ENCODE results near the gene FKBP8.

The FKBP8 gene

DNA sequence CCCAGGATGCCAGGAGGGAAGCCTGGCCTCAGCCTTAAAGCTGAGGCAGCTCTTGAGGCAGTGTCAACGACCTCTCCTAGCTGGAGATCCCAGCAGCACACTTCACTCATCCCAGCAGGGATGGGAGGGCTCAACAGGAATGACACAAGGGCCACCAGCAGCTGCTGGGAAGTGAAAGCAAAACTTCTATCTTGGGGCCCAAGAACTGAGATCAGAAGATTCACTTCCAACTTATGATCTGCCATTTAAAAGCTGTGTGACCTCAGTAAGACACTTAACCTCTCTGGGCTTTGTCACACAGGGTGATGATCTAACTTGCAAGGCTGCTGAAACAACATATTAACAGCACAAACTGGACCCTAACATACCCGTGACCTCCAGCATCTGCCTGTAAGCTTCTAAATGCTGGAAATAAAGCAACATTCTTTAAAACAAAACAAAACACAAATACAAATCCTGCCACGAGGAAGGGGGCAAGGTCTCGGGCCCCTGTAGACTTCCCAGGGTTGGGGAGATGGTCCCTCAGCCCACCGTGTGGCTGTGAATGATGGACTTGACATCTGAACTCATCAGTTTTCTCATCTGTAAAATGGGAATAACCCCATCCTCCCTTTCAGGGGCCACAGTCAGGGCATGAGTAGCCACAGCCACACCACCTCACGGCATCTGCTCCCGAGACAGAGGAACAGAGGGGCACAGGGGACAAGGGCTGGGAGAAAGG, 44.2 kb downstream of the FKBP8 start:
- no peak overlapping the region for H3K4me3 ChIP-seq
- H3K4me1 ChIP-seq, result no peaks in the 10 kb centered on the region
- DNase-seq (ENCODE audit: low spot score in 2 of 2), result no peak
- in situ Hi-C loops (cut with MboI; ENCODE audit: low sequenced_read_pairs), result no loop called here
- no peaks in the 10 kb centered on the region for H3K36me3 ChIP-seq (replicated peaks)
- H3K9me3 ChIP-seq, result no peaks in the 10 kb centered on the region
- no peaks in the 10 kb centered on the region for H3K27me3 ChIP-seq (ENCODE audit: low read depth)

GRCh38 chr19:18496980-18497256, 46.5 kb downstream of the FKBP8 start:
- H3K36me3 ChIP-seq (replicated peaks), result no peaks in the 10 kb centered on the region
- no peak for DNase-seq (ENCODE audit: low spot score in 2 of 2)
- H3K9me3 ChIP-seq, result no peaks in the 10 kb centered on the region
- H3K4me1 ChIP-seq, result no peaks in the 10 kb centered on the region
- H3K4me3 ChIP-seq, result no peak overlapping the region
- H3K27me3 ChIP-seq (ENCODE audit: low read depth), result no peaks in the 10 kb centered on the region
- in situ Hi-C loops (cut with MboI; ENCODE audit: low sequenced_read_pairs), result no loop called here

GRCh38 chr19:18496167-18496979, 47.0 kb downstream of the FKBP8 start:
- in situ Hi-C loops (cut with MboI; ENCODE audit: low sequenced_read_pairs), result no loop called here
- no peaks in the 10 kb centered on the region for H3K4me1 ChIP-seq
- H3K9me3 ChIP-seq, result no peaks in the 10 kb centered on the region
- no peaks in the 10 kb centered on the region for H3K36me3 ChIP-seq (replicated peaks)
- H3K4me3 ChIP-seq, result no peak overlapping the region
- no peaks in the 10 kb centered on the region for H3K27me3 ChIP-seq (ENCODE audit: low read depth)
- no peak for DNase-seq (ENCODE audit: low spot score in 2 of 2)

GRCh38 chr19:18495204-18495911, 48.0 kb downstream of the FKBP8 start:
- H3K9me3 ChIP-seq, result no peaks in the 10 kb centered on the region
- H3K4me3 ChIP-seq, result no peak overlapping the region
- in situ Hi-C loops (cut with MboI; ENCODE audit: low sequenced_read_pairs), result no loop called here
- no peaks in the 10 kb centered on the region for H3K4me1 ChIP-seq
- no peaks in the 10 kb centered on the region for H3K36me3 ChIP-seq (replicated peaks)
- no peaks in the 10 kb centered on the region for H3K27me3 ChIP-seq (ENCODE audit: low read depth)
- no peak for DNase-seq (ENCODE audit: low spot score in 2 of 2)

DNA sequence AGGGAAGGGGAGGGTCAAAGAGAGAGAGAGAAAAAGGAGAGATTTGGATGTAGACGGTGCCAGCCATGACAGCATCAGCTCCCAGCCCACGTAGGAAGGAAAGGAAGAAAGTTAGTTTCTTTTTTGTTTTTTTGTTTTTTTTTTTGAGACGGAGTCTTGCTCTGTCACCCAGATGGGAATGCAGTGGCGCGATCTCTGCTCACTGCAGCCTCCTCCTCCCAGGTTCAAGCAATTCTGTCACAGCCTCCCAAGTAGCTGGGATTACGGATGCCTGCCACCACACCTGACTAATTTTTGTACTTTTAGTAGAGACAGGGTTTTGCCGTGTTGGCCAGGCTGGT, 49.1 kb downstream of the FKBP8 start:
- in situ Hi-C loops (cut with MboI; ENCODE audit: low sequenced_read_pairs), result no loop called here
- H3K4me1 ChIP-seq, result no peaks in the 10 kb centered on the region
- H3K36me3 ChIP-seq (replicated peaks), result no peaks in the 10 kb centered on the region
- no peak overlapping the region for H3K4me3 ChIP-seq
- H3K27me3 ChIP-seq (ENCODE audit: low read depth), result no peaks in the 10 kb centered on the region
- H3K9me3 ChIP-seq, result no peaks in the 10 kb centered on the region
- no peak for DNase-seq (ENCODE audit: low spot score in 2 of 2)

DNA sequence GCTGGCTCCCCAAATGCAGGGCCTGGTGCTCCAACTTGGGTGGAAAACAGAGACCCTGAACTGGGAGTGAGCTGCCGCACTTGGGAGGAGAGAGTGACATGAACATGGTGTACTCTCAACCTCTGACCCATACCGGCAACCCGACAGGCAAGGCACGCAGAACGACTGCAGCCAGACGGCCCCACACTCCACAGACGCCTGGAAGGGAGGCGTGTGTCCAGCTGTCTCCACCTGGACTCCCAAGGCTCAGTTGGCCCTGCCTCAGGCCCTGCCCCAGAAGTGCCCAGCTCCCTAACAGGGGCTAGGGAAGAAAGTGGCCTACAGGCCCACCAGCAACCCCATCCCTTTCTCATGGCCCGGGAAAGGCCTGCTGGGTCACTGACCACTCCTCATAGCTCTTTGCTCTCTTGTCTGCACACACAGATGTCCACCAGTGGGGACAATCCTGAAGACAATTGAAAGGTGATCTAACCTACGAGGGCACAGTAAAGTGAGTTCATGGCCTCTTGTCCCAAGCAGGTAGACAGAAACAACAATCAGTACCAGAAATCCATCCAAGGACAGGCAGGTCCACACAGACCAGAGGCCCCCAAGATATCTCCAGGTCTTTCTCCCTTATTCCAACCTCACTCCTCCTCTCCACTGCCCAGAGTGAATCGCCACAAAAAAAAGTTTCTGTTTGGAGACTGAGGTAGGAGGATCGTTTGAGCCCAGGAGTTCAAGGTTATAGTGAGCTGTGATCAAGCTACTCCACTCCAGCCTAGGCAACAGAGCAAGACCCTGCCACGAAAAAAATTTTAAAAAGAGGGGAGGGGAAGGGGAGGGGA, 49.7 kb downstream of the FKBP8 start:
- Histone ChIP-seq H3K9me3 (no peaks in the 10 kb centered on the region), H3K4me1 (no peaks in the 10 kb centered on the region)
- in situ Hi-C loops (cut with MboI; ENCODE audit: low sequenced_read_pairs), result no loop called here

DNA sequence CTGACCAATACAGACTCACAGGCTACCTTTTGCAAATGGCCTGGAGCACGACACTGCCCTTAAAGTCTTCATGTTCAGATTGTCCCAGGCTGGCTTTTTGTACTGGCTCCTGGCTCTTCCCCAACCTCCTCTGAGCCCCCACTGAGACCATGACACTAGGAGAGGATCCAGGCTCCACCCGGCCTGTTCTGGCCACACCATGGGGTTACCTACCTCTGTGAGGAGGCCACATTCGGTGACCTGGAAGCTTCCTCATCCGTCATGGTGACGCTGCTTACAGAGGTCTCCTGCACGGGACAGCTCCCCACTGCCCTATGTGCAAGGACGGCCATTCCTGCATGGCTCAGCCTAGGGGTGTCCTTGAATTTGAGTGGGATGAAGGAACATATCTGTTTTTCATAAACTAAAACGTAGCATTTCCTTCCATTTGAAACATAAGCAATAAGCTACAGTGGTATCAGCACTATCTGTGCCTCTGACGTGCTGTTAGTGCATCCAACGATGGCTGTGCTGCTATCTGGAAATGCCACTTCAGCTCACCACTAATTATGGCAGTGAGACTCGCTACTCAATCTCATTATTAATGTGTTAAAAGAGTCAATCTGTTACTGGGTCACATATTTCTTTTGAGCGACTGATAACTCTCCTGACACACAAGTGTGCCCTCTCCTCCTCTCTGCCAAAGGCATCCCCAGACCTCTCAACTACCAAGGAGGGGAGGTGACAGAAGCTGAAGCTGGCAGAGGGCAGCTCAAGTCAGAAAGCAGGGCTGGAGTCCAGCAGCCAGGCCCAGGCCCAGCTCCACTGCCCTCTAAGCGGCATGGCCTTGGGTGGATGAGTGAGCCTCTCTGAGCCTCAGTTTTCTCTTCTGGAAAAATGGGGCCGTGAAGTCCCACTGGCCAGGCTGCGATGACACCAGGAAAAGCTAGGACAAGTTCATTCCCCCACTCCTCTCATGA, 51.1 kb downstream of the FKBP8 start:
- in situ Hi-C loops (cut with MboI; ENCODE audit: low sequenced_read_pairs), result no loop called here
- no peaks in the 10 kb centered on the region for H3K9me3 ChIP-seq
- H3K27me3 ChIP-seq (ENCODE audit: low read depth), result no peaks in the 10 kb centered on the region
- no peaks in the 10 kb centered on the region for H3K36me3 ChIP-seq (replicated peaks)
- DNase-seq (ENCODE audit: low spot score in 2 of 2), result no peak
- no peaks in the 10 kb centered on the region for H3K4me1 ChIP-seq
- no peak overlapping the region for H3K4me3 ChIP-seq

More for the DNA sequence above, 49.7 kb downstream of the FKBP8 start:
- no peaks in the 10 kb centered on the region for H3K36me3 ChIP-seq (replicated peaks)
- H3K27me3 ChIP-seq (ENCODE audit: low read depth), result no peaks in the 10 kb centered on the region
- H3K4me3 ChIP-seq, result no peak overlapping the region
- no peak for DNase-seq (ENCODE audit: low spot score in 2 of 2)

GRCh38 chr19:18490728-18491127, 52.6 kb downstream of the FKBP8 start:
- Histone ChIP-seq H3K9me3 (no peaks in the 10 kb centered on the region), H3K27me3 (ENCODE audit: low read depth) (no peaks in the 10 kb centered on the region), H3K4me1 (no peaks in the 10 kb centered on the region), H3K4me3 (no peak overlapping the region), H3K36me3 (replicated peaks) (no peaks in the 10 kb centered on the region)
- no peak for DNase-seq (ENCODE audit: low spot score in 2 of 2)
- in situ Hi-C loops (cut with MboI; ENCODE audit: low sequenced_read_pairs), result no loop called here

DNA sequence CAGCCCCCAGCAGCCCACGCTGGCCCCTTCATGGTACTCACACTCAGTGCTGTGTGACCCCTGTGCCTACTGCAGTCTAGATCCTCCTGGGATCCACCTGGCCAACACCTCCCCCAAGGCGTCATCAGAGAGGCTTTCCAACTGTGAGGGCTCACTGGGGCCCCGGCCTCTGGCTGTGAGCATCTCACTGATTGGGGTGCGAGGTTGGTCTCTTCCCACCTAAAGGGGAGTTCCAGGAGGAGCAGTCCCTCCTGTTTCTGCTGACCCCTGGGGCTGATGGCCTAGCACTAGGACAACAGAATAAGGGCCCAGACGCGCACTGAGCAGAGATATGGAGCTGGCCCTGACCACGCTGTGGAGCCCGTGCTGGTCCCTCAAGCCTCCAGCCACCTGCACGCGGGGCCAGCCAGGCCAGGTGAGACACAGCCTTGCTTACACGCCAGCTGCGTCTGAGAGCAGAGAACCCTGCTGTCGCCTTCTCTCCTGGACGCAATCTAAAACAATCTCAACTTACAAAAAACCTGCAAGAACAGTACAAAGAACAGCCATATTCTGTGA, 53.7 kb downstream of the FKBP8 start:
- Histone ChIP-seq H3K4me1 (no peaks in the 10 kb centered on the region), H3K27me3 (ENCODE audit: low read depth) (no peaks in the 10 kb centered on the region), H3K36me3 (replicated peaks) (no peaks in the 10 kb centered on the region), H3K9me3 (no peaks in the 10 kb centered on the region), H3K4me3 (no peak overlapping the region)
- in situ Hi-C loops (cut with MboI; ENCODE audit: low sequenced_read_pairs), result no loop called here
- no peak for DNase-seq (ENCODE audit: low spot score in 2 of 2)

DNA sequence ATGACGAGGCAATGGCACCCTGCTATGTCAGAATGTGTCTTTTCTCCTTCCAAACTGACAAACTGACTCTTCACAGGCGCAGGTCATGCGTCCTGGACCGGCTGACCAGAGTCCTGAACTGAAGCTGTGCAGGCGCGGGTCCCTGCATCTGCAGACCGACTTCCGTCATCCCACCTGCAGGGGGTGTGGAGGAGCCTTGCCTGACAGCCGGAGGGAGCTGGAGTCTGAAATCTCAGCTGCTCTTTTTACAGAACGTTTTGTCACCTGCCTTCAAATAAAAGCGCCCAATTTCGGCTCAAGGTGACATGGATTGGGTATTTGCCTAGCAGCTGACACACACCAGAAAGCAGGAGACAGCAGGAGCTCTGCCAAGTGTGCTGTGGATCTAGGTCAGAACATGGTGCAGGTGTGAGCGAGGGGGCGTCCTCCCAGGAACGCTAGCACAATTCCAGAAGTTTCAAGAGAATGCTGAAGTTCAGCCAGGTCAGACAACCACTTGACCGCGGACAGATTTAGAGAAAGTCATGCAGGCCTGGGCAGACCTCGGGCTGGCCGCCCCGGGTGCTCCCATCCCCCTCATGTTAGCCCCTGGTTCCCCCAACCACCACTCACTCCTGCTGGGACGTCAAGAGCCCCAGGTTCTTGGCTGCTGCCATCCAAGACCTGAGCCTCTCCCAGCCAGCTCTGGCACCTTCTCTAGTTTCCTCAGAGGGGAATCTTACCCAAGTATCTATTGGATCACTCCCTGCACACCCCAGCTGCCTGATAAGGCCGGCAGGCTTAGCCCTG, 54.3 kb downstream of the FKBP8 start:
- Histone ChIP-seq H3K4me3 (no peak overlapping the region), H3K4me1 (no peaks in the 10 kb centered on the region), H3K27me3 (ENCODE audit: low read depth) (no peaks in the 10 kb centered on the region), H3K9me3 (no peaks in the 10 kb centered on the region), H3K36me3 (replicated peaks) (no peaks in the 10 kb centered on the region)
- DNase-seq (ENCODE audit: low spot score in 2 of 2), result peak in 1 of 2 experiments; percentile 54
- in situ Hi-C loops (cut with MboI; ENCODE audit: low sequenced_read_pairs), result no loop called here

DNA sequence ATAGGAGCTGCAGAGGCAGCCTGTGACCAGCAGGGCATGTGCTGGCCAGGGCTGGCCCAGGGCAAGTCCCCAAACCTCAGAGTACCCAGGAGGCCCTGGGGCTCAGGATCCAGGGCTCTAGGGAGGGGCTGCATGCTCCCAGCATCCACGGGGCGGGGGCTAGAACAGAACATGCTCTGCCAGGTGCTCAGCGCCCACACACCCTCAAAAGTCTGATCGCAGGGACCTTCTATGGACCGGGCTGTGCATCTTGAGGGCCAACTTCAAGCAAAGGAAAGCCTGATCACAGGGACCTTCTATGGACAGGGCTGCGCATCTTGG, 55.0 kb downstream of the FKBP8 start:
- Histone ChIP-seq H3K4me3 (no peak overlapping the region), H3K36me3 (replicated peaks) (no peaks in the 10 kb centered on the region), H3K27me3 (ENCODE audit: low read depth) (no peaks in the 10 kb centered on the region), H3K4me1 (no peaks in the 10 kb centered on the region), H3K9me3 (no peaks in the 10 kb centered on the region)
- DNase-seq (ENCODE audit: low spot score in 2 of 2), result no peak
- in situ Hi-C loops (cut with MboI; ENCODE audit: low sequenced_read_pairs), result no loop called here

Data from HAP-1 (cell line).